ENCODE data around the gene CUBN.
A peak's percentile ranks its signal among the peaks of the same experiment; 100 is the strongest.

CUBN gene

GRCh38 chr10:16909271-16909767, 220.3 kb downstream of the CUBN start:
- no peak overlapping the region for H3K4me3 ChIP-seq (ENCODE audit: low read depth, low read length)
- TF ChIP-seq POLR2A (IDR thresholded peaks at IDR 0.05; ENCODE audit: extremely low read depth, insufficient read length) (no peak), CTCF (IDR thresholded peaks at IDR 0.05; ENCODE audit: low read depth, low read length) (no peak), MYC (IDR thresholded peaks at IDR 0.05; ENCODE audit: low read depth, low read length) (no peak), MAX (IDR thresholded peaks at IDR 0.05; ENCODE audit: low read depth, low read length) (no peak)
- DNase-seq (ENCODE audit: low read depth), result no peak

- DNase-seq (ENCODE audit: low read depth), result peak; percentile 3
- no peak overlapping the region for H3K4me3 ChIP-seq (ENCODE audit: low read depth, low read length)
- 0 out of 2 replicates have a peak, but pooled peaks have one; percentile 7 for TF ChIP-seq MAX (IDR thresholded peaks at IDR 0.05; ENCODE audit: low read depth, low read length)
- TF ChIP-seq POLR2A (IDR thresholded peaks at IDR 0.05; ENCODE audit: extremely low read depth, insufficient read length), result no peak
- TF ChIP-seq CTCF (IDR thresholded peaks at IDR 0.05; ENCODE audit: low read depth, low read length), result no peak
- TF ChIP-seq MYC (IDR thresholded peaks at IDR 0.05; ENCODE audit: low read depth, low read length), result no peak
These were observed 221.9 kb downstream of the CUBN start for GRCh38 chr10:16907687-16908086.

GRCh38 chr10:16905320-16905719, 224.3 kb downstream of the CUBN start:
- no peak overlapping the region for H3K4me3 ChIP-seq (ENCODE audit: low read depth, low read length)
- TF ChIP-seq POLR2A (IDR thresholded peaks at IDR 0.05; ENCODE audit: extremely low read depth, insufficient read length) (no peak), MYC (IDR thresholded peaks at IDR 0.05; ENCODE audit: low read depth, low read length) (no peak), CTCF (IDR thresholded peaks at IDR 0.05; ENCODE audit: low read depth, low read length) (no peak), MAX (IDR thresholded peaks at IDR 0.05; ENCODE audit: low read depth, low read length) (no peak)
- DNase-seq (ENCODE audit: low read depth), result no peak

- peak; percentile 66 for DNase-seq (ENCODE audit: low read depth)
- H3K4me3 ChIP-seq (ENCODE audit: low read depth, low read length), result no peak overlapping the region
- TF ChIP-seq POLR2A (IDR thresholded peaks at IDR 0.05; ENCODE audit: extremely low read depth, insufficient read length) (no peak), CTCF (IDR thresholded peaks at IDR 0.05; ENCODE audit: low read depth, low read length) (no peak), MYC (IDR thresholded peaks at IDR 0.05; ENCODE audit: low read depth, low read length) (no peak)
These were observed 225.0 kb downstream of the CUBN start for GRCh38 chr10:16904639-16905061.

GRCh38 chr10:16904049-16904448, 225.6 kb downstream of the CUBN start:
- no peak overlapping the region for H3K4me3 ChIP-seq (ENCODE audit: low read depth, low read length)
- DNase-seq (ENCODE audit: low read depth), result no peak
- TF ChIP-seq MYC (IDR thresholded peaks at IDR 0.05; ENCODE audit: low read depth, low read length), result no peak
- no peak for TF ChIP-seq CTCF (IDR thresholded peaks at IDR 0.05; ENCODE audit: low read depth, low read length)
- TF ChIP-seq MAX (IDR thresholded peaks at IDR 0.05; ENCODE audit: low read depth, low read length), result no peak
- no peak for TF ChIP-seq POLR2A (IDR thresholded peaks at IDR 0.05; ENCODE audit: extremely low read depth, insufficient read length)

- TF ChIP-seq POLR2A (IDR thresholded peaks at IDR 0.05; ENCODE audit: extremely low read depth, insufficient read length) (no peak), CTCF (IDR thresholded peaks at IDR 0.05; ENCODE audit: low read depth, low read length) (no peak), MAX (IDR thresholded peaks at IDR 0.05; ENCODE audit: low read depth, low read length) (no peak), MYC (IDR thresholded peaks at IDR 0.05; ENCODE audit: low read depth, low read length) (no peak)
- H3K4me3 ChIP-seq (ENCODE audit: low read depth, low read length), result no peak overlapping the region
- no peak for DNase-seq (ENCODE audit: low read depth)
These were observed 227.0 kb downstream of the CUBN start for GRCh38 chr10:16902606-16903005.
